Neuronal stem cell (in vitro differentiated cells): ENCODE measurements around the gene SFT2D3.

ENCODE experiments used
- DNase-seq: peaks from one replicate; pipeline ENCODE4 v3.0.0-alpha.2; 2013; ENCODE audit warnings: low spot score
- H2AFZ ChIP-seq: one replicate; pipeline ENCODE4 v1.6.1; 2013; ENCODE audit warnings: mild to moderate bottlenecking, low read length, inconsistent platforms
- H2AK5ac ChIP-seq: 2 replicates; pipeline ENCODE4 v1.6.1; 2013; ENCODE audit warnings: low read depth, mild to moderate bottlenecking, inconsistent platforms, low read length, moderate library complexity, mixed read lengths
- H2BK120ac ChIP-seq: 2 replicates; pipeline ENCODE4 v1.6.1; 2013; ENCODE audit warnings: low read depth, mild to moderate bottlenecking, inconsistent platforms, low read length, moderate library complexity, mixed read lengths
- H2BK12ac ChIP-seq: one replicate; pipeline ENCODE4 v1.6.1; 2013; ENCODE audit warnings: low read length, inconsistent platforms
- H2BK15ac ChIP-seq: 2 replicates; pipeline ENCODE4 v1.6.1; 2013; ENCODE audit warnings: mild to moderate bottlenecking, low read length, inconsistent platforms, mixed read lengths
- H2BK5ac ChIP-seq: one replicate; pipeline ENCODE4 v1.6.1; 2013; ENCODE audit warnings: inconsistent platforms, mild to moderate bottlenecking, low read length, moderate library complexity
- H3K14ac ChIP-seq: one replicate; pipeline ENCODE4 v1.6.1; 2013; ENCODE audit warnings: low read length, inconsistent platforms
- H3K18ac ChIP-seq: 2 replicates; pipeline ENCODE4 v1.6.1; 2013; ENCODE audit warnings: low read length, inconsistent platforms
- H3K23ac ChIP-seq: 2 replicates; pipeline ENCODE4 v1.6.1; 2013; ENCODE audit warnings: low read depth, mild to moderate bottlenecking, mixed read lengths, low read length, inconsistent platforms; ENCODE audit not compliant: poor library complexity
- H3K27ac ChIP-seq: replicated peaks from 3 replicates; pipeline ENCODE4 v1.5.1; 2013; ENCODE audit warnings: low read length, inconsistent platforms
- H3K27me3 ChIP-seq, 3 experiments: 2 replicates each; pipeline ENCODE4 v1.6.1; 2013; ENCODE audit warnings: low read length in 3 of 3, mild to moderate bottlenecking in 2 of 3, inconsistent platforms in 1 of 3, low read depth in 1 of 3, mixed read lengths in 1 of 3, moderate library complexity in 1 of 3; ENCODE audit not compliant: control insufficient read depth in 3 of 3, insufficient read depth in 3 of 3
- H3K36me3 ChIP-seq, 2 donors: replicated peaks in 1 of 2; 2 replicates each; pipeline ENCODE4 v1.6.1; 2013; ENCODE audit warnings: low read length in 2 of 2; ENCODE audit not compliant: control insufficient read depth in 2 of 2, insufficient read depth in 2 of 2
- H3K4ac ChIP-seq: 2 replicates; pipeline ENCODE4 v1.6.1; 2013; ENCODE audit warnings: inconsistent platforms, mild to moderate bottlenecking, low read length, moderate library complexity
- H3K4me1 ChIP-seq, 2 donors: 1 replicate in 1 of 2; 2 replicates in 1 of 2; pipeline ENCODE4 v1.6.1; 2013; ENCODE audit warnings: low read length in 2 of 2, low read depth in 1 of 2; ENCODE audit not compliant: control insufficient read depth in 2 of 2, insufficient read depth in 1 of 2
- H3K4me2 ChIP-seq: one replicate; pipeline ENCODE4 v1.6.1; 2013; ENCODE audit warnings: mild to moderate bottlenecking, low read length, inconsistent platforms; ENCODE audit not compliant: insufficient read depth, poor library complexity, severe bottlenecking
- H3K4me3 ChIP-seq, 2 donors: 2 replicates each; pipeline ENCODE4 v1.5.1; 2013; ENCODE audit warnings: low read length in 2 of 2, mild to moderate bottlenecking in 2 of 2, inconsistent platforms in 1 of 2, moderate library complexity in 1 of 2
- H3K79me1 ChIP-seq: one replicate; pipeline ENCODE4 v1.6.1; 2013; ENCODE audit warnings: low read depth, mild to moderate bottlenecking, inconsistent platforms, low read length, moderate library complexity
- H3K9ac ChIP-seq: one replicate; pipeline ENCODE4 v1.6.1; 2013; ENCODE audit warnings: mild to moderate bottlenecking, low read depth, low read length, inconsistent platforms; ENCODE audit not compliant: poor library complexity
- H3K9me3 ChIP-seq, 2 donors: replicated peaks in 1 of 2; 2 replicates each; pipeline versions ENCODE3 to v1.6.1; 2013; ENCODE audit warnings: low read length in 2 of 2, mild to moderate bottlenecking in 2 of 2, inconsistent platforms in 1 of 2, low read depth in 1 of 2, mixed read lengths in 1 of 2, moderate library complexity in 1 of 2; ENCODE audit not compliant: control insufficient read depth in 2 of 2, insufficient read depth in 1 of 2
- H4K8ac ChIP-seq: one replicate; pipeline ENCODE4 v1.6.1; 2013; ENCODE audit warnings: low read depth, mild to moderate bottlenecking, inconsistent platforms, low read length, moderate library complexity
- H4K91ac ChIP-seq: one replicate; pipeline ENCODE4 v1.6.1; 2013; ENCODE audit warnings: low read length, low read depth, mild to moderate bottlenecking, inconsistent platforms; ENCODE audit not compliant: poor library complexity
- WGBS, 2 donors: extraction: QIAGEN DNeasy Blood & Tissue Kit; methylation state at CpG; one replicate each; pipeline ENCODE4 v1.1.7; 2013; ENCODE audit warnings: missing lambda C conversion rate in 2 of 2, mixed read lengths in 1 of 2; ENCODE audit not compliant: insufficient read length in 2 of 2, insufficient replicate concordance in 1 of 2; ENCODE audit errors: extremely low coverage in 2 of 2; 5-methylcytosine and 5-hydroxymethylcytosine counted together

SFT2D3 gene

DNA sequence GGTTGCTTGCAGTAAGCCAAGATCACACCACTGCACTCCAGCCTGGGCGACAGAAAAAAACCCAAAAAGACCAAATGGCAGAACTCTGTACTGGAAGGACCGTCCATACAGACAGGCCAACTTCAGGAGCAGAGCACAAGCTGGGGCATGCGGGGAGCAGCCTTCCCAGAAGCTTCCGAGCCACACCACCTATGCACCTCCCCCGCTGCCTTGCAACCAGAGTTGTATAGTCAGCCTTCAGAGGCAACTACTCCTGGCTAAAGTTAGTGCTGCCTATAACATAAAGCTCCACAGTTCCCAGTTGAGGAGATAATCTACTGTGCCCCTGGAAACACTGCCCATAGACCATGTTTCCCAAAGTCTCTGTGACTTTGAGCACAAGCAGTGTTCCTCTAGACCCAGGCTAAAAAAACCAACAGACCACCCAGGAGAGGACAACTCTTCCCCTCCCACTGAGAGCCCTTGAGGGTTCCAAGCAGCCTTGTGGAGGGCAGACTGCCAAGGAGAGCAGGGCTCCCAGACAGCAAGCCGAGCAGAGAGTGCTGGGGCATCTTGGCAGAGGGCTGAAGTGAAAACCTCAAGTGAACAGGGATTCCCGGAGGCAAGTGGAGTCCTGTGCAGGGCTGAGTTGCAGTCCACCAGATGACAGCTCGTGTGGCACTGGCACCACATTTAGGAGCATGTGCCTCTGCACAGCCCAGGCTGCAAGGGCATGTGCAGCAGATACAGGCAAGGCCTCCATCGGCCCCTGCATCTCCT is 6.8 kb downstream of the SFT2D3 start:
- peaks cover 0 to 4% of the 10 kb centered on the region in 2 donors for H3K9me3 ChIP-seq
- peaks cover 25 to 95% of the 10 kb centered on the region in 2 donors for H3K36me3 ChIP-seq
- no peak overlapping the region for H3K23ac ChIP-seq
- no peak overlapping the region for H2BK15ac ChIP-seq
- H3K9ac ChIP-seq, result no peak overlapping the region
- H4K91ac ChIP-seq, result no peak overlapping the region
- H3K27me3 ChIP-seq, result no peaks in the 10 kb centered on the region
- H4K8ac ChIP-seq, result no peak overlapping the region
- H2BK12ac ChIP-seq, result no peak overlapping the region
- no peak for DNase-seq
- no peak overlapping the region for H3K27ac ChIP-seq
- no peak overlapping the region for H3K14ac ChIP-seq
- H2AFZ ChIP-seq, result no peak overlapping the region
- H3K18ac ChIP-seq, result no peak overlapping the region
- H3K4me3 ChIP-seq, result no peak overlapping the region
- H3K4me2 ChIP-seq, result no peak overlapping the region
- no peak overlapping the region for H2BK5ac ChIP-seq
- no CpG with 5 or more reads among the region's 9 CpGs for WGBS, 2 donors
- no peak overlapping the region for H3K4ac ChIP-seq
- H2BK120ac ChIP-seq, result no peak overlapping the region
- H2AK5ac ChIP-seq, result no peak overlapping the region
- peaks cover 3% of the 10 kb centered on the region for H3K79me1 ChIP-seq
- H3K4me1 ChIP-seq, result peaks cover 0 to 3% of the 10 kb centered on the region in 2 donors

DNA sequence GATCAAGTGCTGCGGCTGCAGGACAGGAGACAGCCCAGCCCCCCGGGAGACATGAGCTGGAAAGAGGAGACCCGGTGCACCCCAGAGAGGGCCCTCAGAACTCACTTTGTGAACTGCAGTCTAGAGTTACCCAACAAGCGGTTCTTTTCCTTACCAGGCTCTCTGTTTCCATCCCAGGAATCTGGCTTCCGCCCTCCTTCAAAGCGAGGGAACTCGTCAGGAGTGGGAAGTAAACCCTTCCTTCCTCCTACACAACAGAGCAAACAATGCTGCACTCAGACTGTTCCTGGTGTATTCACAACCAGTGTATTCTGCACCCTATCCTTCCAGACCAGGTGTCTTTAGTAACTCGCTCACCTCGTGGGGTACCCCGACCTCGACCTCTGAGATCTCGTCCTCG is 8.0 kb downstream of the SFT2D3 start:
- H2AK5ac ChIP-seq, result no peak overlapping the region
- H3K4me1 ChIP-seq, result peaks cover 0 to 2% of the 10 kb centered on the region in 2 donors
- H3K4me2 ChIP-seq, result no peak overlapping the region
- no peaks in the 10 kb centered on the region for H3K27me3 ChIP-seq
- WGBS, 2 donors, result no CpG with 5 or more reads among the region's 13 CpGs
- H3K9ac ChIP-seq, result no peak overlapping the region
- H3K4me3 ChIP-seq, result no peak overlapping the region
- H2BK5ac ChIP-seq, result no peak overlapping the region
- H3K23ac ChIP-seq, result no peak overlapping the region
- H2BK15ac ChIP-seq, result no peak overlapping the region
- H4K91ac ChIP-seq, result no peak overlapping the region
- H3K36me3 ChIP-seq, result peaks cover 21 to 95% of the 10 kb centered on the region in 2 donors
- no peak for DNase-seq
- H3K18ac ChIP-seq, result no peak overlapping the region
- H2BK12ac ChIP-seq, result no peak overlapping the region
- no peak overlapping the region for H3K14ac ChIP-seq
- no peak overlapping the region for H2BK120ac ChIP-seq
- H3K9me3 ChIP-seq, result no peaks in the 10 kb centered on the region
- H3K27ac ChIP-seq, result no peak overlapping the region
- H2AFZ ChIP-seq, result no peak overlapping the region
- no peaks in the 10 kb centered on the region for H3K79me1 ChIP-seq
- no peak overlapping the region for H4K8ac ChIP-seq
- no peak overlapping the region for H3K4ac ChIP-seq

GRCh38 chr2:127712999-127713398 is 11.7 kb downstream of the SFT2D3 start:
- H3K4me3 ChIP-seq, result no peak overlapping the region
- whole genome bisulfite sequencing, 2 donors, result no CpG with 5 or more reads among the region's 2 CpGs
- no peak overlapping the region for H2BK5ac ChIP-seq
- H3K9me3 ChIP-seq, result no peaks in the 10 kb centered on the region
- no peak overlapping the region for H2BK15ac ChIP-seq
- H3K79me1 ChIP-seq, result peaks cover 2% of the 10 kb centered on the region
- no peaks in the 10 kb centered on the region for H3K27me3 ChIP-seq
- H3K18ac ChIP-seq, result no peak overlapping the region
- no peak overlapping the region for H2AFZ ChIP-seq
- peaks cover 0 to 9% of the 10 kb centered on the region in 2 donors for H3K4me1 ChIP-seq
- H2BK120ac ChIP-seq, result no peak overlapping the region
- H3K9ac ChIP-seq, result no peak overlapping the region
- H3K4me2 ChIP-seq, result no peak overlapping the region
- H3K14ac ChIP-seq, result no peak overlapping the region
- no peak overlapping the region for H4K8ac ChIP-seq
- no peak overlapping the region for H4K91ac ChIP-seq
- no peak overlapping the region for H3K4ac ChIP-seq
- H2BK12ac ChIP-seq, result no peak overlapping the region
- peaks cover 15 to 88% of the 10 kb centered on the region in 2 donors for H3K36me3 ChIP-seq
- no peak overlapping the region for H3K23ac ChIP-seq
- DNase-seq, result no peak
- no peak overlapping the region for H2AK5ac ChIP-seq
- no peak overlapping the region for H3K27ac ChIP-seq

GRCh38 chr2:127713562-127713961 is 12.3 kb downstream of the SFT2D3 start:
- H4K8ac ChIP-seq, result no peak overlapping the region
- no peak overlapping the region for H2BK120ac ChIP-seq
- H2AK5ac ChIP-seq, result peak overlapping the region; percentile 18
- no peak overlapping the region for H3K23ac ChIP-seq
- no peak overlapping the region for H3K27ac ChIP-seq
- no peak overlapping the region for H2BK5ac ChIP-seq
- H3K4me3 ChIP-seq, result no peak overlapping the region
- H3K4me1 ChIP-seq, result peaks cover 0 to 9% of the 10 kb centered on the region in 2 donors
- H3K9me3 ChIP-seq, result no peaks in the 10 kb centered on the region
- H3K27me3 ChIP-seq, result no peaks in the 10 kb centered on the region
- H3K14ac ChIP-seq, result no peak overlapping the region
- WGBS, 2 donors, result no CpG with 5 or more reads among the region's 25 CpGs
- no peak overlapping the region for H3K4me2 ChIP-seq
- no peak overlapping the region for H2BK15ac ChIP-seq
- no peak overlapping the region for H2BK12ac ChIP-seq
- peaks cover 10 to 88% of the 10 kb centered on the region in 2 donors for H3K36me3 ChIP-seq
- no peak for DNase-seq
- no peak overlapping the region for H2AFZ ChIP-seq
- H3K4ac ChIP-seq, result no peak overlapping the region
- no peak overlapping the region for H4K91ac ChIP-seq
- no peak overlapping the region for H3K18ac ChIP-seq
- H3K79me1 ChIP-seq, result peaks cover 2% of the 10 kb centered on the region
- peak overlapping the region; percentile 13 for H3K9ac ChIP-seq
